Measurements from ENCODE around the gene ARHGAP4.

Gene ARHGAP4

GRCh38 chrX:153925739-153926551 lies at the start of gene ARHGAP4:
Gene ARHGAP4 (minus strand): TSS chrX:153926264. CDS start chrX:153926202, 62 bp downstream.
- in situ Hi-C loops (cut with HindIII; ENCODE audit: low sequenced_read_pairs): no loop called here

DNA sequence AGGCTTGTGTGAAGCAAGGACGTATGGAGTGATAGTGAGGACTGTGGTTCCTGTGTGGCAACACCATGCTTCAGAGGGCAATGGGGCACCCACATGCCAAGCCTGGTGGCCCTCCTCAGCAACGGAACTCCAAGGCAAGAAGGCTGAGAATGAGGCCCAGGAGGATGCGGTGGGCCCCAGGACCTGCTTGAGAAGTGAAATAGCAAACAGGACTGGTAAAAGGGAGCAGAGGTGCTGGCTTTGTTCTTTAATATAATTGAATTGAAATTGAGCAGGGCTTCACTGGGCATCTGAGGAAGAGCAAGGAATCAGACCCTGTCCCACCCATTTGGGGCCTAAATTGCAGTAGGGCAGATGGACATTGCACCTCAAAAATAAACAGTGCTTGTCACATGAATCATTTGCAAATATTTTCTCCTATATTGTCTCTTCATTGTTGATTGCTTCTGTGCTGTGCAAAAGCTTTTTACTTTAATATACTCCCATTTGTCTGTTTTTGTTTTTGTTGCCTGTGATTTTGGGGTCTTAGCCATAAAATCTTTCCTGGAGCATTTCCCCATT lies 48.7 kb upstream of the ARHGAP4 start:
- in situ Hi-C loops (cut with HindIII; ENCODE audit: low sequenced_read_pairs): no loop called here

- in situ Hi-C loops (cut with HindIII; ENCODE audit: low sequenced_read_pairs): no loop called here
Observed at GRCh38 chrX:153974003-153974725, 48.1 kb upstream of the ARHGAP4 start.

- in situ Hi-C loops (cut with HindIII; ENCODE audit: low sequenced_read_pairs): no loop called here
Observed at GRCh38 chrX:153973127-153974002, 47.3 kb upstream of the ARHGAP4 start.

GRCh38 chrX:153972368-153973126 lies 46.5 kb upstream of the ARHGAP4 start, which contains the start of gene TMEM187:
Gene TMEM187 (plus strand): TSS chrX:153972754. CDS start chrX:153982063, 9,309 bp downstream.
- in situ Hi-C loops (cut with HindIII; ENCODE audit: low sequenced_read_pairs): no loop called here

DNA sequence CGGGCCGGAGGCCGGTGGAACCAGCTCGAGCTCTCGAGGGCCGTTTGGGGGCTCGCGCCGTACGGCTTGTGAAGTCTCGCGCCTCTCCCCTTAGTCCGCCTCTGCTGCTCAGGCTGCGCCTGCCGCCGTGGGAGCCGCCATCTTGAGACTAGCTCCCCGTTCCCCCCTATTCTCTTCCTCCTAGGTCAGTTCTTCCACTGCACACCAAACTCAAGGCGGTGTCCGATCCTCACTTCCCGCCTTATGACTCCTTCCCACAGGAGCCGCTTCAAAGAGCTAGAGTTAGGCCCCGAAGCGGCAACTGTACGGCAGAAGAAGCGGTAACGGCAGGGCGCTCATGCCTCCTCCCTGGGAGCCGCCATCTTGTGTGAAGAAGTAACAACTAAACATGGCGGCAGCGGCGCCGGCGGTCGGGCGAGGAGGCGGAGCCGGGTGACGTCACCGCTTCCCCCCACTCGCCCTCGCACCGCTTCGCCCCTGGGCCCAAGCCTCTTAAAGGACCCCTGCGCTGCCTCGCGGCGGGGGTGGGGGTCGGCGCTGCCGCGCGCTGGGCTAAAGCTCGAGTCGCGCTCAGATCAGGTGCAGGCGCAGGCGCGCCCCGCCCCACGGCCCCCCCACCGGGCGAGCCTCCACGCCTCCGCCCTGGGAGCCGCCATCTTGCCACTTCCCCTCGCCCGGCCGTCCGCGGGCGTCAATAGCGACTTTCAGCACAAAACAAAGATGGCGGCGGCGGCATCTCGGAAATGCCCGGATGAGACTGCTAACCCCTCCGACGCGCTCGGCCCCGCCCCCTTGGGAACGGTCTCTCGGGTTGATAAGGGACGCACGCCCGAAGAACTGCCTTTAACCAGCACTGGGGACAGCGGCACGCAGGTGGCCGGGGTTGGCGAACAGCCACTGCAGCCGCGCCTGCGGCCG lies 45.6 kb upstream of the ARHGAP4 start, which contains the start of gene HCFC1:
Gene HCFC1 (minus strand): TSS at position 369 of the 918 bp plus-strand sequence. CDS start 978 bp downstream, outside the sequence.
- in situ Hi-C loops (cut with HindIII; ENCODE audit: low sequenced_read_pairs): no loop called here

GRCh38 chrX:153971124-153971449 lies 45.0 kb upstream of the ARHGAP4 start:
- in situ Hi-C loops (cut with HindIII; ENCODE audit: low sequenced_read_pairs): no loop called here

- in situ Hi-C loops (cut with HindIII; ENCODE audit: low sequenced_read_pairs): no loop called here
Observed at GRCh38 chrX:153970357-153971123, 44.5 kb upstream of the ARHGAP4 start.

DNA sequence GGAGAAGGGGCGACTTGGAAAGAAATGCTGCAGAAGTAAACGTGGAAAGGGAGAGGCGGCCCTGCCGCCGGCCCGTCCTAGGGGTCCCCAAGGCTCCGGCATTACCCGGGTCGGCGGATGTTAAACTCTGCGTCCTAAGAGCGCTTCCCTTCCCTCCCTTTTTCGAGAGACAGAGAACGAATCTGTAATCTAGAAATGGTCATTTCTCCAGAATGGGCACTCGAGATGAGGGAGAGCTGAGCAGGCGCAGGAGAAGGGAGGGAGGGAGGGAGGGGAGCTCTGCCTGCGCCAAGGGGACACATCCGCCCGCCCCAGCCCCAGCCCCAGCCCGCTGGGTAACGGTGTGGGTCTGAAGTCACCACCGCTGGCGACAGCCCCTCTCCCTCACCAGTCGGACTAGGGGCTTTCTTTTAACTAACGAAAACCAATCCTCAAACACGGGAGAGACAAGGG lies 43.9 kb upstream of the ARHGAP4 start:
- in situ Hi-C loops (cut with HindIII; ENCODE audit: low sequenced_read_pairs): no loop called here

DNA sequence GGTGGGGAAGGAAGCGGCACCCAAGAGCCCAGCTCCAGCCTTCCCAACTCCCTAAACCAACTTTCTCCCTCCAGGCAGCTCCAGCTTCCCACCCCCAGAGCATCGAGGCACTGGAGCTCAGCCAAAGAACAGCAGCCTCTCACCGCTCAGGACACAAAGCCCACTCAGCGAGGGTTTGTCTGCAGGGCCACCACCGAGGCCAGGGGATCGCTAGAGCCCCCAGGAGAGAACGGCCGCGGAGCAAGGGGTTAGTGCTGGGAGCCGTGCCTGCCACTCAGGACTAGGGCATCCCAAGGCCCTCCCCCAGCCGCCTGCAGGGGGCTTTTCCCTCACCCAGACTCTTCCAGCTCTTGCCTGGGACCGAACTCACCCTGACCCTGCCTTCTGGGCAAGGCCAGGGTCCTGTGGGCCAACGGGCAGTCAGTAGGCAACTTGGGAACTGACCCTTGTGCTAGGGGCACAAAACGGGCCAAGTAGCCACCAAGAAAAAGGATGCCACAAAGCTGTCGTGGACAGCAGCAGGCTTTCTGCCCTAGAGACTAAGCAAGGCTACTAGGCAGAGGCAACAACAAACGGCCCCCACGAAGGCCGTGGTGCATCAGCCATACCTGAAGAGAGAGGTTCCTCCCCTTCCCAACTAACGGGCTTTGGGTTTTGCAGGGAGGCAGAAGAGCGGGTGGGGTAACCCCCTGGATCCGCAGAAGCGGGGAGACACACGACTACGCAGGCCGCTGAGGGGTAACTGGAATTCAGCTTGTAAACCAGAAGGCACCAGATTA lies 43.2 kb upstream of the ARHGAP4 start:
- in situ Hi-C loops (cut with HindIII; ENCODE audit: low sequenced_read_pairs): no loop called here

- in situ Hi-C loops (cut with HindIII; ENCODE audit: low sequenced_read_pairs): no loop called here
Observed at GRCh38 chrX:153968754-153969124, 42.7 kb upstream of the ARHGAP4 start.

- in situ Hi-C loops (cut with HindIII; ENCODE audit: low sequenced_read_pairs): no loop called here
Observed at GRCh38 chrX:153968255-153968654, 42.2 kb upstream of the ARHGAP4 start.

DNA sequence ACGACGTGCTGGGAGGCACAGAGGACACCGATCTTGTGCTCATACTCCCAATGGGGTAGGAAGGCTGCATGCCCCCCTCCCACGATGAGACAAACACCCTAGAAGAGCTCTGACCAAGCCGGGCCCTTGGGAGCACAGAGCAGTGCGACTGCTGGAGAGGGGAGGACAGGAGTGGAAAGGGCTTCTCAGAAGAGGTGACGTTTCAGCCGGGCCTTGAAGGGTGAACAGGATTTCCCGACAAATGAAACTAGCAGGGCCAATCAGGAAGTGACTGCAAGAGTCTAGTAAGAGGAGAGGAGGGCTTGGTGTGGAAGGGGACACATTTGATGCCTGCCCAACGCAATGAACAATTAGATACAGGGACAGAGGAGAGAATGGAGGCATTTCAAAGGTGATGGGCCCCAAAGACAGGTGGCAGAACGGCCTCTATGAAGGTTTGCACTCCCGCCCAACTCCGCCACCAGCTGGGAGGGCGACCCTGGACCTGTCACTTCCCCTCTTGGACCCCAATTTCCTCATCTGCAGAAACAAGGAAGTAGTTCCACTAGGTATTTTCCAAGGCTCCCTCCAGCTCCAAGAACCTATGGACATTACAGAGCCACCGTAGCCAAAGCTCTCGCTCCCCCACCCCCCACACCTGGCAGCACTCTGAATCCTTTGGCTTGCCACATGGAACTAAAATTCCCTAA lies 41.6 kb upstream of the ARHGAP4 start:
- in situ Hi-C loops (cut with HindIII; ENCODE audit: low sequenced_read_pairs): no loop called here

DNA sequence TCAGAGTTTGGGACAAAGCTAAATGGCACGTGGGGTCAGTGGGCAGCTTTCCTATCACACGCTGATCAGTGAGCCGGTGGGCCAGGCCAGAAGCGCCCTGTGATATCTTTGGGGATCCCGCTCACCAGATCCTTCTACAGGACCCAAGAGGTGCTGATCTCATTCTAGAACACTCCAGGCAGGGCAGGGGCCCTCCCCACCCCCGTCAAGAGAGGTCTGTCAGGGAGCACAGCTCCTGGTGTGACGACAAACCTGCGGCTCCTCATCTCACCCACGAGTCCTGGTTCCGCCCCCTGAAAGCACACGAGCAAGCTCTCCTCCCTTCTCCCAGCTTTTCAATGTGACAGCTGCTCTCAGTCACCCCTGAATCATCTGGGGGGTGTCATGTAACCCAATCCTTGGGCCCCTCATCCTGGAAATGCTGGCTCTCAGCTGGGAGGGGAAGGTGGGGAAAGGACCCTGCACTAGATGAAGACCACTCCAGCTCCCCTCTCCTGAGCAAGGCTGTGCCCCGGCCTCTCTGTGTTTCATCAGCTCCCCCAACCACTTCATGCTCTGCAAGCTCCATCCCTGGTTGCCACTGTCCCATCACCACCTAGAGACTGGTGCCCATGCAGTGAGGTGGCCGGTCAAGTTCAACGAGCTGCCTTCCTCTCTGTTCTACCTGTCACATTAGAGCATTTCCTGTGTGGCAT lies 40.9 kb upstream of the ARHGAP4 start:
- in situ Hi-C loops (cut with HindIII; ENCODE audit: low sequenced_read_pairs): no loop called here

GRCh38 chrX:153966283-153966688 lies 40.2 kb upstream of the ARHGAP4 start:
- in situ Hi-C loops (cut with HindIII; ENCODE audit: low sequenced_read_pairs): no loop called here

DNA sequence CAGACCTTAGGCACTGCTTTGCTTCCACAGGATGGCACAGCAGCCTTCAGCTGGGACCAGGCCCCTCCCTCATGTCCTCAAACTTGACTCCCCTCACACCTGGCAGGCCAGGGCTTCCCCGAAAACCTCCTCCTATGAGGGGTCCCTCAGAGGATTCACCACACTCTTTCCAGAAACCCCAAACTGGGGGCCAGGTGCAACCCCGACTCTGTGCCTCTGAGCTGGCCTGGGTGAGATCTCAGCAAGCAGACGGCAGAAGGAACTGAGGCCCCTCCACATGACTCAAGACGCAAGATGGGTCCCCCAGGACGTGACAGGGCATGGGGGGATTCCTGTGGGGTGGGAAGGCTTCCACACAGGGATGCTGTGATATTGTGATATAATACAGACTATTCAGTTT lies 39.3 kb upstream of the ARHGAP4 start:
- in situ Hi-C loops (cut with HindIII; ENCODE audit: low sequenced_read_pairs): no loop called here
